ENCODE measurements around the gene PLA2G4B. TPM values are rescaled to one million over a fixed set of nuclear protein-coding genes. Genes with fewer than 3 reads are reported as not detected.
A peak's percentile ranks its signal among the peaks of the same experiment; 100 is the strongest.

PLA2G4B gene
- total and polyA plus RNA-seq, 2 of the 8 experiments (the other 6 are each of a cell fraction or from before 2014, with no cell fraction given): 4.2 to 9.2 TPM

DNA sequence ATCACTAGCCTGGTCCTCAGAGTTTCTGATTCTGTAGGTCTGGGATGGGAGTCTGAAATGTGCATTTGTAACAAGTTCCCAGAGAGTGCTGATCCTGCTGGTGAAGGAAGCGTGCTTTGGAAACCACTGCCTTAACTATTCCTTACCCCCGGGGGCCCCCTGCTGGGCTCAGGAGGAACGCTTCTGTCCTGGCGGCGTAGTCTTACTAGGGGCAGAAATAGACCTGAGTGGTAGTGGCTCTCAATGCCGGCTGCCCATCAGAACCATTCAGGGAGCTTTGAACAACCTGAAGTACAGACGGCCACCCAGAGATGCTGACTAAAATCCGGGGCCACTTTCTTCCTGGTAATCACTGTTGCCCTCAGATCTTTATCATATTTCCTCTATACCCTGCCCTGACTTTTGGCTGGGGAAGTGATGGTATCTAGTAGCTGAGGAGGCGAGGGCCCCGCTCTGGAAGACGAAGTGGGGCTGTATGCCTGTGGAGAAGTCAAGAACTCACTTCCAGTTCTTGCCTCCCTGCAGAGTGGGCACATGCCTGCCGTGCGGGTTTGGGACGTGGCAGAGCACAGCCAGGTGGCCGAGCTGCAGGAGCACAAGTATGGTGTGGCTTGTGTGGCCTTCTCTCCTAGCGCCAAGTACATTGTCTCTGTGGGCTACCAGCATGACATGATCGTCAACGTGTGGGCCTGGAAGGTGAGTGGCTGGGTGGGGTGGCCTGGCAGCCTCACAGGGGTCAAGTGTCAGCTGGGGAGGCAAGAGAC lies 27.0 kb upstream of the PLA2G4B start:
- DNase-seq (ENCODE audit: low read depth in 1 of 2, low spot score in 2 of 2) (peak; percentile 65 to 91), FAIRE-seq (peak; percentile 73)
- Histone ChIP-seq H3K56ac (replicated peaks; ENCODE audit: insufficient read length, low read depth, low read length) (no peak overlapping the region), H4K8ac (ENCODE audit: extremely low read depth, insufficient read depth, low read length) (no peak overlapping the region), H3K4ac (replicated peaks; ENCODE audit: insufficient read length, low read depth, low read length) (no peak overlapping the region), H3K4me2 (ENCODE audit: insufficient read depth in 1 of 2, low read depth in 2 of 2, low read length in 2 of 2) (no peak overlapping the region), H3K4me1 (replicated peaks in 1 of 4; ENCODE audit: control insufficient read depth in 3 of 4, insufficient read depth in 4 of 4, low read length in 3 of 4) (peaks cover 0 to 2% (median 0%) of the 10 kb centered on the region in 4 experiments; a peak in 2 of 7 replicates), H2AFZ (ENCODE audit: low read length) (no peak overlapping the region), H2BK12ac (ENCODE audit: low read depth, low read length) (no peak overlapping the region), H3K23ac (ENCODE audit: insufficient read length) (no peak overlapping the region), H2BK5ac (ENCODE audit: low read depth, low read length) (no peak overlapping the region), H3K27ac (ENCODE audit: low read depth, low read length) (no peak overlapping the region), H4K91ac (replicated peaks; ENCODE audit: insufficient read length, low read length) (no peak overlapping the region), H4K20me1 (replicated peaks in 1 of 2; ENCODE audit: control insufficient read depth in 1 of 2, insufficient read depth in 2 of 2, low read length in 2 of 2) (peaks cover 0 to 1% of the 10 kb centered on the region in 2 experiments), H3K4me3 (ENCODE audit: extremely low read depth in 1 of 4, insufficient read depth in 2 of 4, low read depth in 3 of 4, low read length in 4 of 4) (no peak overlapping the region), H3K18ac (ENCODE audit: extremely low read depth, low read length) (no peak overlapping the region), H3K9ac (replicated peaks in 1 of 4; ENCODE audit: extremely low read depth in 1 of 4, low read depth in 3 of 4, low read length in 3 of 4) (no peak overlapping the region), H2BK20ac (ENCODE audit: low read length) (0 out of 2 replicates have a peak overlapping the region, but pooled peaks have one; percentile 48), H3K14ac (ENCODE audit: insufficient read length) (no peak overlapping the region), H2BK15ac (ENCODE audit: low read length) (no peak overlapping the region), H3K9me3 (ENCODE audit: insufficient read depth in 2 of 2, low read depth in 1 of 2, low read length in 1 of 2) (no peaks in the 10 kb centered on the region), H3K23me2 (ENCODE audit: low read depth, low read length) (no peaks in the 10 kb centered on the region), H3K79me1 (ENCODE audit: low read depth, low read length) (no peaks in the 10 kb centered on the region), H3K79me2 (ENCODE audit: control insufficient read depth in 1 of 2, insufficient read depth in 2 of 2, low read length in 2 of 2) (no peaks in the 10 kb centered on the region), H2BK120ac (replicated peaks; ENCODE audit: low read depth, low read length) (no peak overlapping the region), H2AK5ac (ENCODE audit: low read depth, low read length) (no peak overlapping the region), H3K36me3 (ENCODE audit: control insufficient read depth in 2 of 4, insufficient read depth in 4 of 4, low read length in 3 of 4) (peaks cover 0 to 2% (median 0%) of the 10 kb centered on the region in 4 experiments; a peak in 3 of 8 replicates), H4K5ac (ENCODE audit: insufficient read length, low read depth, low read length) (no peak overlapping the region), H3K27me3 (replicated peaks in 1 of 4; ENCODE audit: control insufficient read depth in 3 of 4, extremely low read depth in 1 of 4, insufficient read depth in 3 of 4, low read length in 3 of 4) (no peaks in the 10 kb centered on the region)
- 71% methylated on average over 18 of the region's 18 CpGs; no CpG with 5 or more reads in 1 of the 2 experiments for WGBS, 2 experiments (ENCODE audit: extremely low coverage in 1 of 2, insufficient coverage in 1 of 2, insufficient read length in 1 of 2, insufficient replicate concordance in 2 of 2, low coverage in 1 of 2, low lambda C conversion rate in 2 of 2, missing lambda C conversion rate in 1 of 2)
- ChIA-PET CTCF (ENCODE audit: partially characterized antibody) (interaction anchor here (0.6 to 13.7 kb wide), 41 partner anchors 9 to 345 kb away, joined by 3 to 283 read pairs (median 5); partner anchors contain the start of gene MAPKBP1), POLR2A (ENCODE audit: partially characterized antibody) (interaction anchor here (1.6 to 4.2 kb wide), 3 partner anchors 38 to 250 kb away, joined by 4 to 23 read pairs (median 6); partner anchors contain the start of gene MAPKBP1)
- TF ChIP-seq RAD21 (IDR thresholded peaks at IDR 0.05 in 1 of 2, conservative IDR thresholded peaks at IDR 0.05 in 1 of 2; ENCODE audit: low read depth in 2 of 2, low read length in 2 of 2): peak; percentile 91 to 94
- TF ChIP-seq RNF2 (IDR thresholded peaks at IDR 0.05; ENCODE audit: borderline replicate concordance, low read depth, low read length, missing control alignments, poor library complexity, severe bottlenecking): no peak
- no peak for TF ChIP-seq BCL11A (IDR thresholded peaks at IDR 0.05; ENCODE audit: low read depth in 2 of 2, low read length in 2 of 2)
- TF ChIP-seq, protein P1, sequence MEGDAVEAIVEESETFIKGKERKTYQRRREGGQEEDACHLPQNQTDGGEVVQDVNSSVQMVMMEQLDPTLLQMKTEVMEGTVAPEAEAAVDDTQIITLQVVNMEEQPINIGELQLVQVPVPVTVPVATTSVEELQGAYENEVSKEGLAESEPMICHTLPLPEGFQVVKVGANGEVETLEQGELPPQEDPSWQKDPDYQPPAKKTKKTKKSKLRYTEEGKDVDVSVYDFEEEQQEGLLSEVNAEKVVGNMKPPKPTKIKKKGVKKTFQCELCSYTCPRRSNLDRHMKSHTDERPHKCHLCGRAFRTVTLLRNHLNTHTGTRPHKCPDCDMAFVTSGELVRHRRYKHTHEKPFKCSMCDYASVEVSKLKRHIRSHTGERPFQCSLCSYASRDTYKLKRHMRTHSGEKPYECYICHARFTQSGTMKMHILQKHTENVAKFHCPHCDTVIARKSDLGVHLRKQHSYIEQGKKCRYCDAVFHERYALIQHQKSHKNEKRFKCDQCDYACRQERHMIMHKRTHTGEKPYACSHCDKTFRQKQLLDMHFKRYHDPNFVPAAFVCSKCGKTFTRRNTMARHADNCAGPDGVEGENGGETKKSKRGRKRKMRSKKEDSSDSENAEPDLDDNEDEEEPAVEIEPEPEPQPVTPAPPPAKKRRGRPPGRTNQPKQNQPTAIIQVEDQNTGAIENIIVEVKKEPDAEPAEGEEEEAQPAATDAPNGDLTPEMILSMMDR (IDR thresholded peaks at IDR 0.05; ENCODE audit: control extremely low read depth in 1 of 3, insufficient read depth in 1 of 3, low read depth in 1 of 3, low read length in 3 of 3): peak; percentile 82 to 89 (median 83)
- no peak for TF ChIP-seq GTF2F1 (IDR thresholded peaks at IDR 0.05; ENCODE audit: borderline replicate concordance, low read depth, low read length)
- TF ChIP-seq SIRT6 (IDR thresholded peaks at IDR 0.05; ENCODE audit: low read length): no peak
- TF ChIP-seq, protein P2, sequence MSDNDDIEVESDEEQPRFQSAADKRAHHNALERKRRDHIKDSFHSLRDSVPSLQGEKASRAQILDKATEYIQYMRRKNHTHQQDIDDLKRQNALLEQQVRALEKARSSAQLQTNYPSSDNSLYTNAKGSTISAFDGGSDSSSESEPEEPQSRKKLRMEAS (IDR thresholded peaks at IDR 0.05): 0 out of 2 replicates have a peak, but pooled peaks have one; percentile 14
- TF ChIP-seq RFX5 (IDR thresholded peaks at IDR 0.05; ENCODE audit: borderline replicate concordance, low read depth, low read length): no peak
